Spleen (tissue), 11 donors: ENCODE measurements around the gene CTSD. TPM values are rescaled to one million over a fixed set of nuclear protein-coding genes. Genes with fewer than 3 reads are reported as not detected.

Experiments used
- DNase-seq: peaks from one replicate; pipeline ENCODE4 v3.0.0-alpha.2; 2020
- H3K27ac ChIP-seq, 8 donors: fragments of 200-600 bp; sonication (generic) in 7 of 8; 1 replicate in 4 of 8; 2 replicates in 4 of 8; pipeline versions ENCODE4 v1.5.0 to v1.8.0; 2016 to 2021; ENCODE audit warnings: inconsistent platforms in 4 of 8, mild to moderate bottlenecking in 4 of 8, moderate library complexity in 1 of 8
- H3K27me3 ChIP-seq, 7 donors: fragments of 200-600 bp; sonication (generic) in 6 of 7; replicated peaks in 1 of 7; 1 replicate in 4 of 7; 2 replicates in 3 of 7; pipeline versions ENCODE4 v1.5.0 to v1.8.0; 2016 to 2021; ENCODE audit warnings: inconsistent platforms in 3 of 7, mild to moderate bottlenecking in 1 of 7
- H3K36me3 ChIP-seq, 6 donors: fragments of 200-600 bp; sonication (generic) in 5 of 6; 1 replicate in 4 of 6; 2 replicates in 2 of 6; pipeline versions ENCODE4 v1.5.0 to v1.8.0; 2016 to 2021; ENCODE audit warnings: inconsistent platforms in 2 of 6
- H3K4me1 ChIP-seq, 6 donors: fragments of 200-600 bp; sonication (generic) in 5 of 6; 1 replicate in 3 of 6; 2 replicates in 3 of 6; pipeline versions ENCODE4 v1.5.0 to v1.8.0; 2016 to 2021; ENCODE audit warnings: inconsistent platforms in 3 of 6
- H3K4me3 ChIP-seq, 8 donors: fragments of 200-600 bp; sonication (generic) in 7 of 8; 1 replicate in 4 of 8; 2 replicates in 4 of 8; pipeline versions ENCODE4 v1.5.0 to v1.8.0; 2016 to 2021; ENCODE audit warnings: inconsistent platforms in 4 of 8, mild to moderate bottlenecking in 4 of 8, moderate library complexity in 2 of 8
- H3K9me3 ChIP-seq, 8 donors: fragments of 200-600 bp; sonication (generic) in 7 of 8; 1 replicate in 4 of 8; 2 replicates in 4 of 8; pipeline versions ENCODE4 v1.5.0 to v1.8.0; 2016 to 2021; ENCODE audit warnings: inconsistent platforms in 4 of 8
- POLR2A ChIP-seq, 3 donors: fragments of 450-650 bp; IDR thresholded peaks; one replicate each; pipeline ENCODE4 v1.5.1; 2017; ENCODE audit warnings: antibody characterized with exemption in 3 of 3, mild to moderate bottlenecking in 1 of 3
- POLR2AphosphoS5 ChIP-seq, 3 donors: sonication (generic); formaldehyde crosslinking; IDR thresholded peaks; one replicate each; pipeline ENCODE4 v1.5.1; 2017; ENCODE audit warnings: antibody characterized with exemption in 3 of 3
- WGBS, 5 donors: extraction: QIAGEN DNeasy Blood & Tissue Kit in 3 of 5; methylation state at CpG; one replicate each; pipeline versions ENCODE4 v1.1.5 to v1.1.7; 2013 to 2018; 5-methylcytosine and 5-hydroxymethylcytosine counted together
- intact Hi-C: fragments of 100-400 bp; cut with DNase I; formaldehyde crosslinking; loops from one replicate; pipeline ENCODE4 v1.15.0; 2023; ENCODE audit warnings: low total_unique reads
- polyA plus RNA-seq, 3 donors: library from polyadenylated mRNA; stranded (reverse); fragments of 200-250 nt; gene quantifications; one replicate each; pipeline ENCODE4 v1.2.1, GENCODE V29; 2013
- total RNA-seq, 7 donors: library from RNA; depleted of rRNA in 3 of 7; stranded (reverse); fragments of >200 nt in 3 of 7; fragmentation: NEBNext Ultra II Directional in 4 of 7; extraction: Animal tissue kit (Norgen Biotek cat#: 25700) in 4 of 7; gene quantifications; one replicate each; pipeline versions ENCODE4 v1.1.0 to v1.2.1, GENCODE V29; 2016 to 2021
- TF ChIP-seq, protein P1 (sequence below), 11 experiments: fragments of 200-600 bp in 7 of 11; fragments of 450-650 bp in 4 of 11; sonication (generic) in 4 of 11; IDR thresholded peaks in 8 of 11; conservative IDR thresholded peaks in 3 of 11; 1 replicate in 7 of 11; 2 replicates in 4 of 11; pipeline versions ENCODE4 v1.4.0 to v1.8.0; 2016 to 2021; ENCODE audit warnings: antibody characterized with exemption in 11 of 11, inconsistent platforms in 4 of 11, mild to moderate bottlenecking in 1 of 11
- donor health status: healthy with polysubstance abuse.
- donor health status: DM: no; HTN: no; CAD: no; lungs with moderate emphysema.
- donor health status: DM: no; HTN: no; CAD: no.
- donor health status: Bipolar disorder and iron deficiency.
- donor health status: healthy.
- donor health status: DM: no; HTN: no; CAD: no.
- donor health status: DM: yes; HTN: yes; CAD: no.

CTSD gene
- total and polyA plus RNA-seq, 10 donors: 289 to 1,234 (median 736) TPM

DNA sequence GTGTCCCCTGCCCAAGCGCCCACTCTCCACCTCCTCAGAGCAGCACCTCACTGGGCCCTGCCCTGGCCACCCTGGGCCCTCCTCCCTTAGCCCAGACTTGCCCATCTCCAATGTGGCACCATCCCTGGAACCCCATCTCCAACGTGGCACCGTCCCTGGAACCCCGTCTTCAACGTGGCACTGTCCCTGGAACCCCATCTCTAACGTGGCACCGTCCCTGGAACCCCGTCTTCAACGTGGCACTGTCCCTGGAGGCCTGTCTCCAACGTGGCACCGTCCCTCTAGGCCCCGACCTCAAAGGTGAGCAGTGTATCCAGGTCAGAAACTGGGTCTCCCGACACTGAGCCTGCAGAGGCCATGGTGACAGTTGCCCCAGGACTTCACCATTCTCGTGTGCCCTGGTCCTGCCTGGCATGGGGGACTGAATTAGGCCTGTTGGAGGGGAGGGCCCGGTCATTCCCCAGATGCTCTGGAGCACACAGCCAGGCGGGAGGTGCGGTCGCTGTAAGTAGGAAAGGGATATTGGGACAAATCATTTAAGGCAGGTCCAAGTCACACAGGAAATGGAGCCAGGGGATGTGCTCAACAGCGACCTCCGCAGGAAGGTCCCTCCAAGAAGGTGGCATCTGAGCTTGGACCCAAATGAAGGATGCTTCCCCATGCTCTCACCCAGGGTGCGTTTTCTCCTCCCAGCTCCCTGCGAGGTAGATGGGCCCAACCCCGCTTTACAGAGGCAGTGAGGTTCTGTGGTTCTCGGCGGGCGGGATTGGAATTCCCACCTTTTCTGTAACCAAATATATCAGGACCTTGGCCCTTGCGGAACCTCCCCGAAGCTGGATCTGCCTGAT is 2.4 kb upstream of the CTSD start:
- Histone ChIP-seq H3K27me3 (no peaks in the 10 kb centered on the region), H3K4me1 (peaks cover 20 to 49% (median 31%) of the 10 kb centered on the region in 6 donors), H3K27ac (no peak overlapping the region), H3K9me3 (no peaks in the 10 kb centered on the region), H3K36me3 (peaks cover 0 to 10% (median 2%) of the 10 kb centered on the region in 6 donors), H3K4me3 (no peak overlapping the region)
- 86 to 93% (median 92%) methylated on average over 27 to 28 of the region's 28 CpGs for WGBS, 5 donors
- DNase-seq: peak; percentile 76
- no peak for TF ChIP-seq POLR2AphosphoS5 (IDR thresholded peaks at IDR 0.05)
- TF ChIP-seq, protein P1, sequence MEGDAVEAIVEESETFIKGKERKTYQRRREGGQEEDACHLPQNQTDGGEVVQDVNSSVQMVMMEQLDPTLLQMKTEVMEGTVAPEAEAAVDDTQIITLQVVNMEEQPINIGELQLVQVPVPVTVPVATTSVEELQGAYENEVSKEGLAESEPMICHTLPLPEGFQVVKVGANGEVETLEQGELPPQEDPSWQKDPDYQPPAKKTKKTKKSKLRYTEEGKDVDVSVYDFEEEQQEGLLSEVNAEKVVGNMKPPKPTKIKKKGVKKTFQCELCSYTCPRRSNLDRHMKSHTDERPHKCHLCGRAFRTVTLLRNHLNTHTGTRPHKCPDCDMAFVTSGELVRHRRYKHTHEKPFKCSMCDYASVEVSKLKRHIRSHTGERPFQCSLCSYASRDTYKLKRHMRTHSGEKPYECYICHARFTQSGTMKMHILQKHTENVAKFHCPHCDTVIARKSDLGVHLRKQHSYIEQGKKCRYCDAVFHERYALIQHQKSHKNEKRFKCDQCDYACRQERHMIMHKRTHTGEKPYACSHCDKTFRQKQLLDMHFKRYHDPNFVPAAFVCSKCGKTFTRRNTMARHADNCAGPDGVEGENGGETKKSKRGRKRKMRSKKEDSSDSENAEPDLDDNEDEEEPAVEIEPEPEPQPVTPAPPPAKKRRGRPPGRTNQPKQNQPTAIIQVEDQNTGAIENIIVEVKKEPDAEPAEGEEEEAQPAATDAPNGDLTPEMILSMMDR (IDR thresholded peaks at IDR 0.05 in 8 of 11, conservative IDR thresholded peaks at IDR 0.05 in 3 of 11): no peak
- no peak for TF ChIP-seq POLR2A (IDR thresholded peaks at IDR 0.05)
- intact Hi-C loops: no loop called here

DNA sequence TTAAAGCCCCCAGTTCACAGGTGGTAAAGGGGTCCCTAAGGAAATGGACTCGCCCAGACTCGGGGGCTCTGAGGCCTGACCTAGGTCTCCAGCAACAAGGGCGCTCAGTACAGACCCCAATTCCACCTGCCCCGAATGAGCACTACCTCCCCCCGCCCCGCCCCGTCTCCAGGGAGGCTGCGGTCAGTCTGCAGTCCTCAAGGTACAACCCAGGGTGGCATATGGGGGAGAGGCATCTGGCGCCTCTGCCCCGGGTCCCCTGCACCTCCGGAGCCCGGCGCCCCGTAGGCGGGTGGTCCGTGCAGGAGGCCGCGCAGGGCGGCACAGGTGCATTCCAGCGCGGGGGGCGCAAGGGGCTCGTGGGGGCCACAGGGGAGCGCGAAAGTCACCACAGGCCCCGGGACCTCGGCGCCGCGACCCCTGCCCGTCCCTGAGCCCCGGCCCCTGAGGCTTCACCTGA is 361 bp downstream of the CTSD start:
- peaks cover 0 to 38% (median 8%) of the 10 kb centered on the region in 6 donors for H3K36me3 ChIP-seq
- peak overlapping the region; percentile 82 to 99 (median 95) for H3K4me3 ChIP-seq
- peak overlapping the region; percentile 90 to 99 (median 94) for H3K27ac ChIP-seq
- TF ChIP-seq POLR2A (IDR thresholded peaks at IDR 0.05) (peak in 1 of 3 donors; percentile 18), POLR2AphosphoS5 (IDR thresholded peaks at IDR 0.05) (no peak)
- TF ChIP-seq, protein P1 (IDR thresholded peaks at IDR 0.05 in 8 of 11, conservative IDR thresholded peaks at IDR 0.05 in 3 of 11): no peak
- intact Hi-C loops: no loop called here
- H3K9me3 ChIP-seq: no peaks in the 10 kb centered on the region
- H3K4me1 ChIP-seq: peaks cover 47 to 61% (median 57%) of the 10 kb centered on the region in 6 donors
- no peaks in the 10 kb centered on the region for H3K27me3 ChIP-seq
- no peak for DNase-seq
- 1 to 2% (median 1%) methylated on average over 32 of the region's 32 CpGs; no CpG with 5 or more reads in 2 of the 5 donors for WGBS, 5 donors

DNA sequence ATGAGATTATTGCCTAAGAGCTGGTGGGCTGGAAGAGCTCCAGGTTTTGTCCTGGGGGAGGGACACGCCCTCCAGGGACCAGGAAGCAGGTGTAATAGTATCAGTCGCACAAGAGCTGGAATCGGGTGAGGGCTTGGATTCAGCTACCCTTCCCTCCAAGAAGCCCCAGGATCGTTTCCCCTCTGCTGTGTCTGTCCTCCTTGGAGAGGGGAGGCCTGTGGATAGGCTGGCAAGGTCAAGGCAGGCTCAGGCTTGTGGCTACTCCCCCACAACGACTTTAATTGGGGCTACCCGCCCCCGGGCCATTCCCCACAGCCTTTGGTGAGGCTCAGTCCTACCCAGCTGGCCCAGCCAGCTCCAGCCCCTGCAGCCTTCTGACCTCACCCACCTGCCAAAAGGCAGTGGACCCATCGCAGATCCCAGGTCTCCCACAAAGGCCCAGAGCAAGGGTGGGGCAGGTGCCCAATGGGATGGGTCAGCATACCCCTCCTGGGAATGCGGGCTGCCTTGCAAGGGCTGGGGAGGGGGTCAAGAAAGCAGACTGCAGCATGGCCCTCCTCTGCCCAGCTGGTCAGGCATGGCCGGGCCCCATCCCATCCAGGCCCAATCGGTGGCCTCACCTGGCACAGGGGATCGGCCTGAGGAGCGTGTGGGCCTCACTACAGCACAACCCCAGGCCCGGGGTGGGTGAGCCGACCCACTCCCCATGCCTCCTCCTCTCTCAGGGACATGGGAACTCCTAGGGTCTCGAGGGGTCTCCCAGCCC is 1.0 kb downstream of the CTSD start:
- Histone ChIP-seq H3K27me3 (no peaks in the 10 kb centered on the region), H3K4me3 (peak overlapping the region; percentile 82 to 99 (median 95)), H3K27ac (peak overlapping the region; percentile 90 to 99 (median 94)), H3K4me1 (peaks cover 53 to 68% (median 64%) of the 10 kb centered on the region in 6 donors), H3K36me3 (peaks cover 0 to 44% (median 8%) of the 10 kb centered on the region in 6 donors), H3K9me3 (no peaks in the 10 kb centered on the region)
- TF ChIP-seq POLR2A (IDR thresholded peaks at IDR 0.05) (no peak), POLR2AphosphoS5 (IDR thresholded peaks at IDR 0.05) (peak; percentile 48 to 87 (median 70))
- TF ChIP-seq, protein P1 (IDR thresholded peaks at IDR 0.05 in 8 of 11, conservative IDR thresholded peaks at IDR 0.05 in 3 of 11): no peak
- intact Hi-C loops: no loop called here
- 16 to 40% (median 26%) methylated on average over 8 to 16 of the region's 16 CpGs for WGBS, 5 donors
- peak; percentile 83 for DNase-seq
